GM13977 (cell line): Measurements from ENCODE around the gene PERCC1.

Source experiments
- DNase-seq: peaks from one replicate; pipeline ENCODE4 v3.0.0; 2012; ENCODE audit warnings: low spot score
- CTCF ChIP-seq: IDR thresholded peaks from 2 replicates; pipeline ENCODE4 v1.5.1; 2012; ENCODE audit warnings: mild to moderate bottlenecking, control low read depth; ENCODE audit not compliant: insufficient read depth; ENCODE audit errors: extremely low read depth, missing control alignments
- in situ Hi-C: fragments of 300-500 bp; cut with MboI; formaldehyde crosslinking; loops from one replicate; pipeline ENCODE4 v1.12.0; 2022; ENCODE audit warnings: low sequenced_read_pairs, low pct_unique_long_range_greater_than_20kb, mixed read lengths, inconsistent platforms; ENCODE audit not compliant: unreplicated experiment

The PERCC1 gene

GRCh38 chr16:1481906-1482835, 51.3 kb downstream of the PERCC1 start:
- TF ChIP-seq CTCF, result no peak
- in situ Hi-C loops, result no loop called here
- DNase-seq, result no peak
